Middle frontal gyrus (tissue), 1 donor: Measurements from ENCODE around the gene SLC12A7.
"Not testable (repeated sequence)": the region's sequence is repeated elsewhere in the genome, so short reads cannot be mapped to it uniquely, and the experiment has no call there.

Source experiments
- DNase-seq: peaks from one replicate; pipeline ENCODE4 v3.0.0-alpha.2; 2015; ENCODE audit warnings: low spot score; ENCODE audit errors: extremely low spot score

SLC12A7 gene

GRCh38 chr5:1010641-1011046 lies 101.2 kb downstream of the SLC12A7 start:
- DNase-seq = no peak

- no peak for DNase-seq
These were observed 101.7 kb downstream of the SLC12A7 start for GRCh38 chr5:1010181-1010510.

GRCh38 chr5:1009359-1010180 lies 102.3 kb downstream of the SLC12A7 start:
- DNase-seq = no peak

- no peak for DNase-seq
These were observed 103.2 kb downstream of the SLC12A7 start, which contains the start of gene NKD2 for GRCh38 chr5:1008451-1009358. Gene NKD2 (plus strand): TSS chr5:1008802. CDS start chr5:1009058, 256 bp downstream.

- DNase-seq = no peak
These were observed 104.0 kb downstream of the SLC12A7 start for GRCh38 chr5:1007681-1008450.

GRCh38 chr5:1007221-1007680 lies 104.6 kb downstream of the SLC12A7 start:
- DNase-seq = no peak

- no peak for DNase-seq
These were observed 105.2 kb downstream of the SLC12A7 start for GRCh38 chr5:1006656-1007071.

- no peak for DNase-seq
These were observed 105.8 kb downstream of the SLC12A7 start for GRCh38 chr5:1005904-1006655.

GRCh38 chr5:1005249-1005851 lies 106.5 kb downstream of the SLC12A7 start:
- DNase-seq = no peak

- DNase-seq = no peak
These were observed 107.2 kb downstream of the SLC12A7 start for GRCh38 chr5:1004461-1005248.

GRCh38 chr5:1003296-1003937 lies 108.4 kb downstream of the SLC12A7 start:
- DNase-seq = no peak

- no peak for DNase-seq
These were observed 109.0 kb downstream of the SLC12A7 start for GRCh38 chr5:1002836-1003235.

GRCh38 chr5:1002271-1002546 lies 109.7 kb downstream of the SLC12A7 start:
- DNase-seq = no peak

- DNase-seq = no peak
These were observed 110.2 kb downstream of the SLC12A7 start for GRCh38 chr5:1001406-1002270.

- not testable (repeated sequence) for DNase-seq
These were observed 111.0 kb downstream of the SLC12A7 start for GRCh38 chr5:1000831-1001230.
